IMR-90 (cell line): ENCODE data around the gene VAC14. TPM values are rescaled to one million over a fixed set of nuclear protein-coding genes. Genes with fewer than 3 reads are reported as not detected.

Experiments used
- ATAC-seq: fragments of 200-7000 bp; cut with Tn5 transposase; 2 replicates; pipeline ENCODE4 v1.9.1; 2020; ENCODE audit warnings: low read depth, mild to moderate bottlenecking, moderate library complexity
- BruUV-seq: library from RNA; stranded (reverse); fragments of 400-500 nt; replicated peaks from 2 replicates; lab custom pipeline; 2021; lab: Mats Ljungman, UMichigan
- CTCF ChIA-PET: fragments of 300-600 bp; formaldehyde crosslinking; extraction: SDS; loops from one replicate; lab custom pipeline; 2021; ENCODE audit warnings: antibody characterized with exemption; lab: Yijun Ruan, JAX
- POLR2A ChIA-PET: fragments of 300-600 bp; sonication (Branson Sonifier 250); formaldehyde crosslinking; loops from one replicate; lab custom pipeline; 2022; ENCODE audit warnings: antibody characterized with exemption; ENCODE audit not compliant: unreplicated experiment; lab: Charles Lee
- DNase-seq: peaks from one replicate; pipeline ENCODE4 v3.0.0; 2013
- H2AFZ ChIP-seq: replicated peaks from 2 replicates; pipeline ENCODE3; 2013; ENCODE audit warnings: low read length, mild to moderate bottlenecking; ENCODE audit not compliant: poor library complexity
- H2AK5ac ChIP-seq: 2 replicates; pipeline ENCODE4 v1.6.1; 2013; ENCODE audit warnings: low read depth, low read length, inconsistent platforms
- H2AK9ac ChIP-seq: replicated peaks from 2 replicates; pipeline ENCODE3; 2013; ENCODE audit warnings: mild to moderate bottlenecking, low read depth, low read length, moderate library complexity; ENCODE audit not compliant: poor library complexity
- H2BK120ac ChIP-seq: 2 replicates; pipeline ENCODE4 v1.6.1; 2013; ENCODE audit warnings: low read depth, low read length, inconsistent platforms
- H2BK15ac ChIP-seq: 3 replicates; pipeline ENCODE4 v1.6.1; 2013; ENCODE audit warnings: low read depth, low read length, inconsistent platforms
- H2BK20ac ChIP-seq: 2 replicates; pipeline ENCODE4 v1.6.1; 2013; ENCODE audit warnings: low read depth, mild to moderate bottlenecking, inconsistent platforms, low read length, moderate library complexity
- H2BK5ac ChIP-seq: 2 replicates; pipeline ENCODE4 v1.6.1; 2013; ENCODE audit warnings: mild to moderate bottlenecking, low read depth, low read length, inconsistent platforms; ENCODE audit not compliant: poor library complexity, severe bottlenecking
- H3K14ac ChIP-seq: replicated peaks from 2 replicates; pipeline ENCODE4 v1.6.1; 2013; ENCODE audit warnings: low read depth, low read length, inconsistent platforms
- H3K18ac ChIP-seq: 2 replicates; pipeline ENCODE4 v1.6.1; 2013; ENCODE audit warnings: low read depth, low read length, control low read depth
- H3K23ac ChIP-seq: 2 replicates; pipeline ENCODE4 v1.6.1; 2013; ENCODE audit warnings: low read depth, low read length, inconsistent platforms
- H3K27ac ChIP-seq: 2 replicates; pipeline ENCODE4 v1.5.1; 2013; ENCODE audit warnings: mild to moderate bottlenecking, control low read depth, low read length; ENCODE audit not compliant: insufficient read depth
- H3K27me3 ChIP-seq: 2 replicates; pipeline ENCODE4 v1.6.1; 2013; ENCODE audit warnings: low read length; ENCODE audit not compliant: control insufficient read depth, insufficient read depth
- H3K36me3 ChIP-seq: 2 replicates; pipeline ENCODE4 v1.6.1; 2013; ENCODE audit warnings: low read length, mixed read lengths; ENCODE audit not compliant: control insufficient read depth, insufficient read depth
- H3K4ac ChIP-seq: 2 replicates; pipeline ENCODE4 v1.6.1; 2013; ENCODE audit warnings: low read depth, low read length, inconsistent platforms
- H3K4me1 ChIP-seq: 2 replicates; pipeline ENCODE4 v1.6.1; 2013; ENCODE audit warnings: low read length, mixed read lengths; ENCODE audit not compliant: control insufficient read depth, insufficient read depth
- H3K4me2 ChIP-seq: 2 replicates; pipeline ENCODE4 v1.6.1; 2013; ENCODE audit warnings: low read depth, mild to moderate bottlenecking, control low read depth, low read length, moderate library complexity
- H3K4me3 ChIP-seq: 2 replicates; pipeline ENCODE4 v1.5.1; 2013; ENCODE audit warnings: low read depth, mild to moderate bottlenecking, control low read depth, low read length, moderate library complexity; ENCODE audit not compliant: insufficient read depth
- H3K56ac ChIP-seq: 2 replicates; pipeline ENCODE4 v1.6.1; 2013; ENCODE audit warnings: low read length, inconsistent platforms; ENCODE audit not compliant: insufficient read depth; ENCODE audit errors: extremely low read depth
- H3K79me1 ChIP-seq, 2 experiments: 2 replicates each; pipeline ENCODE4 v1.6.1; 2013; ENCODE audit warnings: low read length in 2 of 2, inconsistent platforms in 1 of 2, low read depth in 1 of 2
- H3K9ac ChIP-seq: 2 replicates; pipeline ENCODE4 v1.6.1; 2013; ENCODE audit warnings: low read depth, low read length, control low read depth
- H3K9me1 ChIP-seq: 2 replicates; pipeline ENCODE4 v1.6.1; 2013; ENCODE audit warnings: low read length, inconsistent platforms; ENCODE audit not compliant: insufficient read depth
- H3K9me3 ChIP-seq: 2 replicates; pipeline ENCODE4 v1.6.1; 2013; ENCODE audit warnings: low read length; ENCODE audit not compliant: control insufficient read depth, insufficient read depth
- H4K20me1 ChIP-seq: 2 replicates; pipeline ENCODE4 v1.6.1; 2013; ENCODE audit warnings: low read length, inconsistent platforms; ENCODE audit not compliant: insufficient read depth
- H4K5ac ChIP-seq: 2 replicates; pipeline ENCODE4 v1.6.1; 2013; ENCODE audit warnings: mild to moderate bottlenecking, low read depth, low read length, control low read depth
- H4K8ac ChIP-seq, 2 experiments: 2 replicates each; pipeline ENCODE4 v1.6.1; 2013; ENCODE audit warnings: low read depth in 2 of 2, low read length in 2 of 2, control low read depth in 1 of 2, inconsistent platforms in 1 of 2
- H4K91ac ChIP-seq: 2 replicates; pipeline ENCODE4 v1.6.1; 2013; ENCODE audit warnings: low read depth, low read length, inconsistent platforms; ENCODE audit not compliant: insufficient read depth
- BHLHE40 ChIP-seq: fragments of 150-350 bp; IDR thresholded peaks from 2 replicates; pipeline ENCODE4 v1.6.1; 2016; ENCODE audit warnings: mild to moderate bottlenecking, low read depth, low read length
- CEBPB ChIP-seq: IDR thresholded peaks from 2 replicates; pipeline ENCODE4 v1.6.1; 2012; ENCODE audit warnings: low read depth, low read length, improper control_type of control experiment
- CHD1 ChIP-seq: IDR thresholded peaks from 2 replicates; pipeline ENCODE4 v1.6.1; 2012; ENCODE audit warnings: low read depth, low read length, improper control_type of control experiment
- MAFK ChIP-seq: IDR thresholded peaks from 2 replicates; pipeline ENCODE4 v1.6.1; 2012; ENCODE audit warnings: low read depth, low read length, improper control_type of control experiment
- MAZ ChIP-seq: IDR thresholded peaks from 2 replicates; pipeline ENCODE4 v1.6.1; 2012; ENCODE audit warnings: low read depth, mild to moderate bottlenecking, low read length, improper control_type of control experiment, moderate library complexity, borderline replicate concordance
- MXI1 ChIP-seq: IDR thresholded peaks from 2 replicates; pipeline ENCODE4 v1.6.1; 2012; ENCODE audit warnings: low read depth, mild to moderate bottlenecking, low read length, moderate library complexity, borderline replicate concordance
- NFE2L2 ChIP-seq: fragments of 150-350 bp; IDR thresholded peaks from 2 replicates; pipeline ENCODE4 v1.6.1; 2016; ENCODE audit warnings: low read depth, mild to moderate bottlenecking, low read length
- POLR2A ChIP-seq: IDR thresholded peaks from 2 replicates; pipeline ENCODE4 v1.6.1; 2012; ENCODE audit warnings: mild to moderate bottlenecking, low read depth, low read length
- RFX5 ChIP-seq: IDR thresholded peaks from 2 replicates; pipeline ENCODE4 v1.8.0; 2012; ENCODE audit warnings: low read depth, mild to moderate bottlenecking, low read length, moderate library complexity
- SMC3 ChIP-seq: fragments of 150-350 bp; IDR thresholded peaks from 2 replicates; pipeline ENCODE4 v1.6.1; 2016; ENCODE audit warnings: low read depth, mild to moderate bottlenecking, antibody characterized with exemption, low read length, moderate library complexity
- USF2 ChIP-seq: fragments of 150-350 bp; IDR thresholded peaks from 2 replicates; pipeline ENCODE4 v1.6.1; 2017; ENCODE audit warnings: mild to moderate bottlenecking, antibody characterized with exemption, low read length, low read depth
- WGBS, 2 experiments: methylation state at CpG; one replicate each; pipeline versions ENCODE4 v1.1.5 to v1.1.7; 2013; ENCODE audit warnings: missing lambda C conversion rate in 2 of 2; ENCODE audit not compliant: insufficient read length in 1 of 2; ENCODE audit errors: extremely low coverage in 2 of 2; 5-methylcytosine and 5-hydroxymethylcytosine counted together
- dilution Hi-C: fragments of 300-500 bp; cut with HindIII; formaldehyde crosslinking; loops from one replicate; pipeline ENCODE4 v1.14.3; 2018; ENCODE audit warnings: low sequenced_read_pairs; ENCODE audit not compliant: unreplicated experiment
- in situ Hi-C: fragments of 300-500 bp; cut with MboI; formaldehyde crosslinking; loops from 3 replicates; pipeline ENCODE4 v1.14.3; 2019; ENCODE audit warnings: low sequenced_read_pairs, inconsistent platforms, mixed read lengths
- intact Hi-C: fragments of 100-400 bp; cut with micrococcal nuclease; formaldehyde crosslinking; loops from 2 replicates; pipeline ENCODE4 v1.10.0; 2022
- polyA plus RNA-seq, 3 experiments: library from polyadenylated mRNA; depleted of rRNA; stranded (reverse); fragments of >200 nt; gene quantifications; 2 replicates each; pipeline ENCODE4 v1.2.3, GENCODE V29; 2012; ENCODE audit warnings: low replicate concordance in 1 of 3
- total RNA-seq: library from RNA; depleted of rRNA; stranded (reverse); fragments of >200 nt; gene quantifications from 2 replicates; pipeline ENCODE4 v1.2.3, GENCODE V29; 2012

VAC14 gene
- total and polyA plus RNA-seq, 2 of the 4 experiments (the other 2 are of a cell fraction): 21.1 to 40.2 TPM

DNA sequence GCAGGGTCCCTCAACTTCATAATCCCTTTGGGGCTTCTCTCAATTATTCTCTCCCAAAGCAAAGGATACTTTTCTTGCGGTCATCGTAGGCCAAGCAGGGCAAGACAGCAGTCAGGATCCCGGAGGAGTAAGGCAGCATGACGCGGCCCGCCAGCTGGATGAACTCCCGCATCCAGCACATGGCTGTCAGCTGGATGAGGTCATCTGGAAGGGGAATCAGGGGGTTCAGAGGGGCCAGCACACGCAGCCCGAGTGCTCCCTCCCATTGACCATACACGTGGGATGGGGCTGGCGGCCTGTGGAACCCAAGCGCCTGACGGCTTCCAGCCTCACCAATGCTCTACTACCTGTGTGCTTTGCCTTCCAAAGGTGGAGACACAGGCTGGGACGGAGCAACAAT is 19.2 kb downstream of the VAC14 start:
- CTCF ChIA-PET: no interaction called here
- Histone ChIP-seq H4K91ac (no peak overlapping the region), H3K27me3 (no peaks in the 10 kb centered on the region), H3K9me3 (peaks cover 2% of the 10 kb centered on the region; the same call in 1 of the 2 replicates), H3K36me3 (peaks cover 65% of the 10 kb centered on the region), H2BK20ac (no peak overlapping the region), H3K27ac (no peak overlapping the region), H3K4ac (no peak overlapping the region), H2AFZ (no peak overlapping the region), H3K4me3 (no peak overlapping the region), H3K56ac (no peak overlapping the region), H3K4me2 (no peak overlapping the region), H3K4me1 (peaks cover 3% of the 10 kb centered on the region; the same call in 1 of the 2 replicates), H2BK120ac (no peak overlapping the region), H3K14ac (no peak overlapping the region), H2BK5ac (no peak overlapping the region), H3K9me1 (peaks cover 10% of the 10 kb centered on the region), H4K20me1 (peaks cover 9% of the 10 kb centered on the region; the same call in 1 of the 2 replicates), H3K9ac (no peak overlapping the region), H2AK9ac (peak overlapping the region; percentile 15), H4K5ac (no peak overlapping the region), H3K23ac (no peak overlapping the region), H4K8ac (no peak overlapping the region), H3K18ac (no peak overlapping the region), H2AK5ac (no peak overlapping the region), H3K79me1 (peaks cover 9 to 23% of the 10 kb centered on the region in 2 experiments; a peak in 3 of 4 replicates), H2BK15ac (no peak overlapping the region)
- no peak for ATAC-seq
- intact Hi-C loops (no loop called here), in situ Hi-C loops (loop anchor here (10.0 to 25.0 kb wide), 3 partner anchors 506 to 706 kb away; partner anchors contain the start of genes CALB2, CMTR2 and ZNF19), dilution Hi-C loops (no loop called here)
- WGBS, 2 experiments: 95% methylated on average over 6 of the region's 14 CpGs; no CpG with 5 or more reads in 1 of the 2 experiments
- POLR2A ChIA-PET: no interaction called here
- BruUV-seq: no TSS peak
- DNase-seq: no peak
- TF ChIP-seq RFX5: no peak
- TF ChIP-seq USF2: no peak
- TF ChIP-seq BHLHE40: no peak
- no peak for TF ChIP-seq CEBPB
- TF ChIP-seq CHD1: no peak
- TF ChIP-seq POLR2A: no peak
- TF ChIP-seq SMC3: no peak
- no peak for TF ChIP-seq MXI1
- TF ChIP-seq MAFK: no peak
- no peak for TF ChIP-seq NFE2L2
- no peak for TF ChIP-seq MAZ
